Activated T-cell treated with anti-CD3 and anti-CD28 coated beads, Interleukin-2, amount 50 U/mL, for 48 hours (primary cell): ENCODE data around the gene TMEM115.

Experiments used
- DNase-seq, 2 experiments: peaks; one replicate each; pipeline ENCODE4 v3.0.0-alpha.2; 2020

Gene TMEM115

DNA sequence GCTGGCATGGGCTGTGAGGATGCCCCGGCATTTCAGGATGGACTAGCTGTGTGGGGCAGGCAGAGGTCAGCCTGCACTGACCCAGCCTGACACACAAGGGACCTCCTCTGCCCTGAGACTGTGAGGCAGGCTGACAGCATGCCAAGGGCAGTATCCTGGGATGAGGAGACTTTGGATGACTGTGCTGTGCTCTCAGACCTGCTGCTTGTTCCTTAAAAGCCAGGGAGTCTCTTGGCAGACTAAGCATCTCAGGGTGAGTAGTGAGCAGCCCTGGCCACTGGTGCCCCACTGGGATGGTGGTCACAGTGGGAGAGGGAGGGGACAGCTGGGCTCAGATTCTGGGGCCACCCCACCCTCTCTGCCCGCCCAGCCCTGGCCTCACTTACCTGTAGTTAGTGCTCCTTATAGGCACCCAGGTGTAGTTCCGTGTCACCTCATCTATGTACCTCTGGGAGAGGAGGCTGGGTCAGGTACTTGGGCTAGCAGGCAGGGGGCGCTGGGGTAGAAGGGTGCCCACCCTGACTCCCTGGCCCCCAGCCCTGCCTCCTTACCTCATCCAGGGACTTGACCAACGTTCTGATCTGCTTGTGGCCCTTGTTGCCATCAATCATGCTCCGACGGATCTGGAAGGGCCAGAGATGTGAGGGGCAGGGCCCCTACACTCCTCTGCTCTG, 16.1 kb upstream of the TMEM115 start:
- DNase-seq: no peak

DNA sequence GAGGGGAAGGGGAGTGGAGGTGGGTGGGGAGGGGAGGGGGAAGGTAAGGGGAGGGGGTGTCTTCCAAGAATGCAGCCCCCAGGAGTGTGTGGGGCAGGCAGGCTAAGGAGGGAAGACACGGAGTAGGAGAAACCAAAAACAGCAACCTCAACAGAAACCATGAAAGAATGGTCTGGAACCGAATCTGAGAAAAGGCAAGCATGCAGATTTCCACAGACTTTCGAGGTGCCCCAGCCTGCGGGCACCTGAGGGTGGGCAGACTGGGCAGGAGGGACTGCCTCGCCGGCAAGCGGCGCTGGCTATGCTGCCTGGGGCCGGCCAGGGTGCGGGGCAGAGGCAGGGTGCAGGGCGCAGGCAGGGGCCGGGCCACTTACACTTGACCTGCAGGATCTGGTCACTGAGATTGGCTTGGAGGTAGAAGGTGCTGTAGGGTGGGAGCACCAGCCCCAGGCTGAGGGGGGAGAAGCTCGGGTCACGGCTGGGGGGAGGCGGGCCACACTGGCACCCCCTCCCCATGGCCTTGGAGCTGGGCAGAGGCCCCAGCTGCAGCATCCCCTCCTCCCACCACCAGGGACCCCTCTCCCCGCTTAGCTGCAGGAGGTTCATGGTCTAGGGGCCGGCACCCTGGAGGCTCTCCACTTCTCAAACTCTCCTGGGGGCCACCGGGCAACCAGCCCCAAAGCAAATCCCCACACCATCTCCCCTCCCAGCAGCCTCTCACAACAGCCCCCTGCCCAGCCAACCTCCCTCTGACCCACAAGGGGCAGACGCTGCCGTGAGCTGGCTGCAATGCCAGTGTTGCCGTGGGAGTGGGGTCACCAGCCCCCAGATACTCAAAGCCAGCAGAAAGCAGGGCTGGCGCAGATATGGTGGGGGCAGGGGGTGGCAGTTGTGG, 15.3 kb upstream of the TMEM115 start:
- no peak for DNase-seq

DNA sequence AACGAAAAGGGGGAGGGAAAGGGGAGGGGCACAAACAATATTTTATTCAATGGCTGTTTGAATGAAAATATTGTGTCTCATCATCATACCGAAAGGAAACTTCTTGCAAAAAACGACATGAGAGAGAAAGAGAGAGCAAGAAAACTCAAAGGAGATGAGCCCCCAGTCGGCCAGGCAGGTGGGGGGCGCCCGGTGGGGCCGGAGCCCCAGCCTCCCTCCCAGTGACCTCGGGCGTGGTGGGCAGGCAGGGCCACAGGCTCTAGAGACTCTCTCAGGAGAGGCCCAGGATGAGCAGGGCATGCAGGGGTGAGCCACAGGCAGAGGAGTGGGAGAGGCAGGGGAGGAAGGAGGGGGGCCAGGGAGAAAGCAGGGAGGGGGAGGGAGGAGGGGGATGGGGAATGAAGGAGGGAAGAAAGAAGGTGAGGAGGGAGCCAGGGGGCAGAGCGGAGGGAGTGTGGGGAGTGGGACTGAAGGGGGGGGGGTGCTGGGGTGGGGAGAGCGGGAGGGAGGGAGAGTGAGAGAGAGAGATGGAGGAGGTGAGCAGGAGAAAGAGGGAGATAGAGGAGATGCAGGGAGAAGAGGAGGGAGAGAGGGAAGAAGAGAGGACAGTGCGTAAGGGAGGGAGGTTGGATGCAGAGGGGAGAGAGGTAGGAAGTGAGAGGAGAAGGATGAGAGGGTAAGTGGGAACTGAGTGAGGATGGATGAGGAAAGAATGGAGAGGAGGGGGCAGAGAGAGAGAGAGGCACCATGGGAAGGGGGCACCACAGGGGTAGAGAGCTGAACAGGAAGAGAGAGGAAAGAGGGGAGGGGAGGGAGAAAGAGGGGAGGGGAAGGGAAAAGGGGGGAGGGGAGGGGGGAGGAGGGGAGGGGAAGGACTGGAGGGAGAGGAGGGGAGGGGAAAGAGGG, 14.1 kb upstream of the TMEM115 start:
- no peak for DNase-seq

DNA sequence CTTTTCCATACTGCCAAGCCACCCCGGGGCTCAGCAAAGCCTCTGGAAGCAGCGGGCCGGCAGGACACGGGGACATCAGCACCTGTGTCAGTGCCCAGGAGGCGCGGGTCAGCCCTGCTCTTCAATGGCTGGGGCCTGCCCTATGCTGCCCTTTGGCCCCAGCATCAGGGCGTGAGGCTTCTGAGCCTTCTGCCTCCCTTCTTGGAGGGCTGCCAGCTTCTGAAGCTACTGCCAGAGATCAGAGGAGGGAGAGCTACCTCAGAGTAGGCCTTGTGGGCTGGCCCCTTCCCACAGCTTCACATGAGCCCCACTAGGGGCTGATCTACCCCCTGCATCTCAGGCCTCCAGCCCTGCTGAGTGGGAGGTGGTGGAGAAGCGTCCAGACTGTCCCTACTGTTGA, 13.0 kb upstream of the TMEM115 start:
- no peak for DNase-seq

DNA sequence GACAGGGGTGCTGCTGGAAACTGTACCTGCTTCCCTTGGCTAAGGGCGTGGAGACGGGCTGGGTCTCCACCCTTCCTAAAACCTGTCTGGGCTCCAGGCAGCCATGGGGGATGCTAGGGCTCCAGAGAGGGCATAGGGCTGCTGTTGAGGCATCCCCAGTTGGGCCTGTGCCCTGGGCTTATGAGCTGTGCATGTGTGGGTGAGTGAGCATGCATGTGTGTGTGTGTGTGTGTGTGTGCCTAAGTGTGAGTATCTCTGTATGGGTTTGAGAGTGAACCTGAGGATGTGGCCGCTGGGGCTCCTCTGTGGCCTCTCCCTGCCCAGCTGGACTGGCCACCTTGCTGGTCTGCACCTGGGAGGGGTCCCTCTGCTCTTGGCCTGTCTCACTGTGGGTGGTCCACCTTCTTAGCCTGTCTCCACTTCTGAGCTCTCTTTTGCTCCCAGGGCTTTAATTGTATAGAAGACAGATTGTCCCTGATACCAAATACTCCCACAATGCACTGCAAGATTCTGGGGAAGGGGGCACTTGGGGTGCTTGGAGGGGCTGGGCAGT, 11.9 kb upstream of the TMEM115 start:
- DNase-seq: no peak

DNA sequence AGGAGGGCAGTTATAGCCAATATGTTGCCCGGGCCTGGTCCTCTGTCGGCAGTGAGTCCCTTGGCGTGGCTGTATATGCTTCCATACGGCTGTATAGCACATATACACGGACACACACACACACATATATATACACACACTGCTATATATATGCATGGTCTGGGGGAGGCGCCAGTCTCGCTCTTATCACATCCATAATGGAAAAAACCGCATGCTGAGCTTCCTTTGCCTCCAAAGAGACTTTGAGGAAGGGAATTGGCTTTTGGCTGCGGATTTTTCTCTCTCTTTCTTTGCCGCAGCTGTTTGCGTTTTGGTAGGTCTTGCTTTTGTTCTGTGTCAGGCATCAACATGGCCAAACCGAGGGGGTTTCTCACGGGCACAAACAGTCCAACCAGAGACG, 11.3 kb upstream of the TMEM115 start:
- DNase-seq: no peak

DNA sequence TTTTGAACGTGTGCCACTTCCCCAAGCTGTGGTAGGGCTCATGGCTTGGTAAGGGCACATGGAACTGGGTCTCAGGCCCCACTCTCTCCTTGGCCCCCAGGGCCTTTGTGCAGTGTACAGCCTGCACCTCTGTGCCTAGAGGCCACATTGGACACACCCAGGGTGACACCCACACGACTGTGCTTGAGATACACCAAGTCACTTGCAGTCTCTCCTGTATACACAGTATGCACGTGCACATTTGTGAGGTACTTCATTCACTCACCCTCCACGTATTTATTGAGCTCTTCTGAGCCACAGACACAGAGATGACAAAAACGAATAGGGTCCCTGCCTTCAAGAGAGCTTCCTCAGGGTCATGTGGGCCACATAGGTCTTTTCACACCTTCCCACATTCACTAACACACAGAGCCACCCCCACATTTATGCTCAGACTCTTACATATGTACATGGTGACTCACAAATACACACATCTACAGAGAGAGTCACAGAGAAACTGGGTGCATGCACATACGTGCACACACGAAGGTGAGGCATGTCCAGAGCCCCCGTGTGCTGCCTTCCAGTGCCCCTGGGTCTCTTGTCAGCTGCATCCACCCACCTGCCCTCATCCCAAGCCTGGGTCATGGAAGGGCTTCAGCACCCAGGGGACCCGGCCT, 9.8 kb upstream of the TMEM115 start:
- DNase-seq: no peak

DNA sequence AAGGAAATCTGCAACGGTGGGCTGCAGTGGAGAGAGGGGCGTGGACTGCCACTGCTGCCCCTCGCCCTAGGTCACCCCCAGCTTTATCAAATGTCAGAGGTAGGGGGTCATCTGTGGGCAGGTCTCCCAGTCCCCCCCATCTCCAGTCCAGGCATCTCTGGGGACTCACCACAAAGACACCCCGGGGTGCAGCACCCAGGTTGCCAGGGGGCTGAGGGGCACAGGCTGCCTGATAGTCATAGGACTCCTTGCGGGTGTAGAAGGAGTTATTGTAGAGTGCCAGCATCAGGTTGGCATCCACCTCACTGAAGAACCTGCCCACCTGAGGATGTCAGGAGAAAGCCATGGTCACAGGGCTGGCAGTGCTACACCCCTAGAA, 6.5 kb upstream of the TMEM115 start:
- no peak for DNase-seq

DNA sequence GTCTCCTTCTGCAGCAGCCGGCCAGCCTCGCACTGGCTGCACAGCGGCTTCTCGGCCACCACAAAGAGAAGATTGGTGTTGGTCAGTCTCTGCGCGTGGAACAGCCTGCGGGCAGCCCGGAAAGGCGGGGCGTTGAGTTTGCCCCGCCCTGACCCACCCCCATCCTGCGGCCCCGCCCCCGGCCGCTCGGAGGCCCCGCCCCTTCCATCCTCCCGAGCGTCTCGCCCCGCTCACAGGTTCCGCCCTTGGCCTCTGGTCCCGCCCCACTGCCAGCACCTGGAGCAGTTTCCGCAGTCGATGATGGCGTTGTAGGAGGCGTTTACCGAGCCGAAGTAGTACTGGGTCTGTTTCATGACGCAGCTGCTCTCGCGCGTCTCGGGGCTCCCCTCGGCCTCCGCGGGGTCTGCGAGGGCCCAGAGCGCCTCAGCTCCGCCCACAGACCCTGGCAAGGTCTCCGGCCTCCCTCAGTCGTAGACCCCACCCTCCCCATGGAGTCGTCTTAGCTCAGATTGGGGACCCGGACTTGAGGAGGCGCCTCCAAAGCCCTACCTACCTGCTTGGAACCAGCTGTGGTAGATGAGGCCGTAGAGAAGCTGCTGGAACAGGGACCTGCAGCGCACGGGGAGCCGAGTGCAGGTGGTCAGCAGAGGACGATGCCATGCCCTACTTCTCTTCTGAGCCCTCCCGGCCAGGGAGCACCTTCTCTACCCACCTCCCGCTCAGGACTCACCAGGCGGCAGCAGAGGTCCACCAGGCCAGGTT, 5.9 kb upstream of the TMEM115 start:
- DNase-seq: peak; percentile 95 to 97

DNA sequence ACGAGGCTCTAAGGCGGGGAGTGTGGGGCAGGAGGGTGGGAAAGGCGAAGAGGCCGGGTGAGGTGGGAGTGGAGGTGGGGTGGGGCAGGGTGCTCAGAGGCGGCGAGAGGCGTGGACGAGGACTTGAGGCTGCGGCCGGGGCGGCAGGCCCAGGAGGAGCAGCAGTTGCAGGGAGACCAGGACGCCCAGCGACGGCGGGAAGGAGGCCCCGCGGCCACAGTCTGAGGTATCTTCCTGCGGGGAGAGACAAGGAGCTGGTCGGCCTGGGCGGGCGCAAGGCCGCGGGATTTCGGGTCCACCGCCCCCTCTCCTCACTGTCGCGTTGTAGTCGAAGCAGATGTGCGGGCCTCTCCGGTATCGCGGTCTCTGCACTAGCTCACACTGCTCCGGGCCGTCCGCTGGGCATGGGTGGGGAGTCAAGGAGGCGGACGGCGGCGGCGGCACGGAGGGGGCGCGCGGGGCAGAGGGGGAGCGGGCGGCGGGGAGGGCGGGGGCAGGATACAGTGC, 5.3 kb upstream of the TMEM115 start:
- DNase-seq: no peak

DNA sequence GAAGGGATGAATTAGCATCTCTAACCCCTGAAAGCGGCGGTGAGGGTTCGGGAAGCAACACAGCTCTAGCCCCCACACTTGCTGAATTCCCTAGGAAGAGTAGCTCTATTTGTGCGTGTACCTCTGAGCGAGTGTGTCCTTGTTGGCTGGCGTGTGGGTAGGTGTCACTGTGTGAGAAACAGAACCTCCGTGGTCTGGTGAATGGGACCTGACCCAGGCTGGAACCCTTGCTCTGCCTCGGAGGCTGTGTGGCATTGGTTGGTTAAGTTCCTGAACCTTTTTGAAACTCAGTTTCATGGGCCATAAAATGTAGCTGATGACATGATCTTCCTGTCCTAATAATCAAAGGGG, 414 bp upstream of the TMEM115 start:
- DNase-seq: no peak

DNA sequence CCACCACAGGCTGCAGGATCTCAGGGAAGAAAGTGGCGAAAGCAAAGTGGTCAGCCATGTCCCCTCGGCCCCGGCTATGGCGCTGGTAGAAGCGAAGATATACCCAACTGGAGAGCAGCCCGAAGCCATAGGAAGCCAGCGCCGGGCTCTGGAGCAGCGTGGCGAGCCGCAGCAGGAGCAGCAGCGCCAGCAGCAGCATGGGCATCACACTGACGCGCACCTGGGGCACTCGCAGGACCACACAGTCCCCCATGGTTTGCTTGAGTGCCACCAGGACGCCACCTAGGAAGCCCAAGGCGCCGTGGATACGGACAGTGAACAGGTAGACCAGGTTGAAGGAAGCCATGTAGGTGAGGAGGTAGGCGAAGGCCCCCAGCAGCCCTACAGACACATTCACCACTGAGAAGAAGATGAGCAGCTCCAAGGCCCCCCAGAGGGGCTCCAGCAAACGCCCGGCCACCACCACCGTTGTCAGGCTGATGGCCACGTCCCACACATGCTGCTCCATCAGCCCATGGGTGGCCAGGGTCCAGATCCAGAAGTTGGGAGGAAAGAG, 888 bp downstream of the TMEM115 start:
- DNase-seq: no peak

DNA sequence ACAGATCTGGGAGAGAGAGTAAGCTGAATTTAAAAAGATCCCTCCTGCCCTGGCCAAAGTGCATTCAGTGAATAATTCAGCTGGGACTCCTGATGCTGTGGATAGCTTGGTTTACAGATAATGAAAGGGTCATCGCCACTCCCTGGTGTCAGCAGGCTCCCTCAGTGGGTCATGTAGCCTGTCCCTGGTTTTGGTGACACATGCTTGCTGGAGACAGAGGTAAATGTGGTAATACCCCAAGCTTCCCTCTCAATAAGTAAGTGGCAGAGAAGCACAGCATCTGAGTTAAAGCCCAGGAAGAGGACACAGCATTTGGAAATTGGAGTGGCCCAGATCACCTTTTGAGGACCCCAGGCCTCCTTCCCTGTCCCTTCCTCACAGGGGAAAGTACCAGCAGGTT, 1.8 kb downstream of the TMEM115 start:
- no peak for DNase-seq

DNA sequence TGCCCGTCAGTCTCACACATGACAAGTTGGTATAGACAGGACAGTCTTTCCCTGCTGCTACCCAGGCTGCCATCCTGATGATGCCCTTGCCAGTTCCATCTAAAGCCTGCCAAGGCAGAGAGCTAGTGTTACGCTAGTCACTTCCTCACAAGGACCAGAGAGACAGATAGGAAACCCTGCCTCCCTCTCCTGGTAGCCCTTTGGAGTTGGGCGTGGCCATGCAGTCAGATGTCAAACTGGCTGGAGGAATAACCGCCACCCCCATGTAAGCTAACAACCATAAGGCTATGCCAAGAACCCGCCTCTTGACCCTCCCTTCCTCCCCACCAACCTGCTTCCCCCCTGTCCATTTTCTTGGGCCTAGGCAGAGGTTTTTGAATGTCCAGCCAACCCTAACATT, 2.8 kb downstream of the TMEM115 start:
- DNase-seq: no peak

DNA sequence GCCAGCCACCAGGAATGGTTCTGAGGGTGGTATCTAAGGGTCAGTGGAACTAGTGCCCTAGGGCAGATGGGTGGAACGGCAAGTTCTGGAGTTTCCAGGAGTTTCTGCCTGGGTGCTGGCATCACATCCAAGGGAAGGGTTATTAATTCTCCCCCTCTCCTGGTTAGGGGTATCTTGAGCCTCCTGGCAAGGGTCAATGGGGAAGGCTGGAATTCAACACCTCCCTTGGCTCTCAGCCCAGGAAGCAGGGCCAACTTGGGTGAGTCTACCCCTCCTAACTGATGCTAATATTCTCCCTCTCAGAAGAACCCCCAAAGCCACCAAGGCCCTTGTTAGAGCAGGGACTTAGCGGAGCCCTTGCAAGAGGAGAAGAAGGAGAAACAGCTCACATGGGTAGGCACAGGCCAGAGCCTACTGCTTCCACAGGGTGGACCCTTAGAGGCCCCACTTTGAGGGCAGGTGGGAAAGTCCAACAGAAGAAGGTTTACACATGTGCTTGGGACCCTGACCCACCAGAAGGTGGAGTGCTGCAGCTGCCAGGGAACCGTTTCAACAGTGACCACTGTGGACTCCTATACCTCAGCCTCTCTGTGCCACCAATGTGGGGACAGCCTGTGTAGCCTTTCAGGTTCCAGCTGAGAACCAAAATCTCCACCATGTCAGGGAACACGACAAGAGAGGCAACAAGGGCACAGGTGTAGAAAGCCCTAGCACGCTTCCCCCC, 3.3 kb downstream of the TMEM115 start:
- DNase-seq: no peak

DNA sequence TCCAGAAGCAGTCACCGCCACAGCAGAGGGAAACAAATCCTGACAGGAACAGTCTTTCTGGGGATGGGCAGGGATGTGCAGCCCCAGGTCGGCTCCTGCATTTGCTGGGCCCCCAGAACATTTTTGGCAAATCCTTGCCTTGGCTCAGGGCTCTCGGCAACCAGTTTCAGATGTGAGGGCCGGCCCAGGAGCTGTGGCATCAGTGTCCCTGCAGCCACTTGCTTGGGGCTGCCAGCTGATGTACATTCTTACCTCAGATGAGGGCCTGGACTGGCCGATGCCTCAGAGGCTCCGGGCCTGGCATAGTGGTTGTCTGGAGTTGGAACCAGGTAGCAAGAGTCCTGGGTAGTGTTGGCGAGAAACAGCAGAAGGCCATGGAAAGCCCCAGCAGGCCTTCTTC, 4.5 kb downstream of the TMEM115 start:
- DNase-seq: no peak

DNA sequence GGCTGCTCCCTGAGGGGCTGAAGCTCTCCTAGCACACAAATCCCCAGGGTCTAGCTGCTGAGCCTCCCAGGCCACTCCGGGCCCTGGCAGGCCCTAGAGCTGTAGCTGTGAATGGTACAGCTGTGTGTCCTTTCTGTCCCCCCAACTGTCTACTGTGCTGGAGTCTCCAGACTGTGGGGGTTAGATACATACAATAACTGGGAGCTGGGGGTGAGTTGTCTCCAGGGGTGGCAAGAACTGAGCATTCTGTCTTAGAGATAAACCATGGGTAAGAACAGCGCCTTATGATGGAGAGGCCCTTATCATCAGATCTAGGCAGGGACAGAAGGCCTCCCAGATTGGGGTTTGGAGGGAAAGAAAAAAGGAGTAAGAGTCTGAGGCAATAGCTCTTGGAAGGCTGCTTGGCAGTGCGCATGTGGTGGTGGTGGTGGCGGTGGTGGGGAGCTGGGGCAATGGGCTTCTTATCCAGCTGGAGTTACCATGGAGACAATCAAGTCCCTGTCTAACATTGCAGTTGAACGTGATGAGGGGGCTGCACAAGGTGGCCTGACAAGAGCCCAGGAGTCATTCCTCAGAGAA, 5.0 kb downstream of the TMEM115 start:
- no peak for DNase-seq

DNA sequence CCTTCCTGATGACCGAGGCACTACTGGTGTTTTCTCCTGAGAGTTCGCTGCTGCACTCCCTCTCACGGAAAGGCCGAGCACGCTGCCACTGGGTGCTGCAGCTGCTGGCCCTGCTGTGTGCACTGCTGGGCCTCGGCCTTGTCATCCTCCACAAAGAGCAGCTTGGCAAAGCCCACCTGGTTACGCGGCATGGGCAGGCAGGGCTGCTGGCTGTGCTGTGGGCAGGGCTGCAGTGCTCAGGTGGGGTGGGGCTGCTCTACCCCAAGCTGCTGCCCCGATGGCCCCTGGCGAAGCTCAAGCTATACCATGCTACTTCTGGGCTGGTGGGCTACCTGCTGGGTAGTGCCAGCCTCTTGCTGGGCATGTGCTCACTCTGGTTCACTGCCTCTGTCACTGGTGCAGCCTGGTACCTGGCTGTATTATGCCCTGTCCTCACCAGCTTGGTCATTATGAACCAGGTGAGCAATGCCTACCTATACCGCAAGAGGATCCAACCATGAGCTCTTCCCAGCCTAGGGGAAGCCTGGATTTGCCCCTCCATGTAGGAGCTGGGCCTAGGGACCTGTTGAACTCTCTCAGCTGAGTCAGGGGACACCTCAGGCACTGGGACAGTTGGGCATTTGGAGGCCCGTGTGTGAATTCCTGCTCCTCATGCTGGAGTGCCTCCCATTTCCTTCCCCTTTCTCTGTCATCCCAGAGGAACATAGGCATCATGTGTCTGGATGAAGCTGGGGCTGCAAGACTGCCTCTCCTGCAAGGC, 5.9 kb downstream of the TMEM115 start:
- no peak for DNase-seq

DNA sequence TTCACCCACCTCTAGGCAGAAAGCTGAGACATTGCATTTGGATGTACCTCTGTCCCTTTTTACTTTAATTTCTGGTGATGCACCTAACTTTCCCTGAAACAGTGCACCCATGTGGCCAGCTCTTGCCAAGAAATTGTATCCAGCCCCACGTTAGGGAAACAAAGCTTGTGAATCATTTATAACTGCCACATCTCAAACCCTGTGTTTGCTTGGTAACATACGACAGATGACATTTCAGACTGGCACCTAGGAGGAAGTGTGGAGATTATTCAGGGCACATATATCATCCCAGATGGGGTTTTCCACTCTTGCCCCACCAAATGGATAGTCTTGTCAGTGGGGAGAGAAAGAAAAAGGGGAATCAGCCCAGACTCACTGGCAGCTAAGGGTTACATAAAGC, 6.5 kb downstream of the TMEM115 start:
- no peak for DNase-seq

DNA sequence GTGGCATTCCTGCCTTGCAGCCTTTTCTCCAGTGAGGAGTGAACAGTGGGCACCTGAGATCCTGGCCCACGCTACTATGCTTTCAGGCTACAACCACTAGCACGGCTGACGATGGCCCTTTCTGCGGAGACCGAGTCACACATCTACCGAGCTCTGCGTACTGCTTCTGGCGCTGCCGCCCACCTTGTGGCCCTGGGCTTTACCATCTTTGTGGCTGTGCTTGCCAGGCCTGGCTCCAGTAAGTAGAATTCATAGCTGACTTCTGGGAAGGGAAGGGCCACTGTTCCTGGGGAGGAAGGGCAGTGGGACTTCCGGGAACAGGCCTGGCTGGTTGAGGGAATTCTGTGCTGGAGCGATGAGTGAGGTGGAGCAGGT, 8.0 kb downstream of the TMEM115 start:
- no peak for DNase-seq
